SK-N-SH treated with all-trans-retinoic acid at 6 μM for 48 hours (cell line): Measurements from ENCODE around the gene RAET1E.

Source experiments
- ARNTL ChIP-seq: fragments of 450-650 bp; formaldehyde crosslinking; IDR thresholded peaks from 2 replicates; pipeline ENCODE4 v1.5.0; 2020; ENCODE audit warnings: low read depth, mild to moderate bottlenecking, moderate library complexity, borderline replicate concordance
- CSDC2 ChIP-seq: fragments of 250-450 bp; sonication (Bioruptor Pico); IDR thresholded peaks from 2 replicates; pipeline ENCODE4 v1.5.0; 2020; ENCODE audit warnings: mild to moderate bottlenecking, moderate library complexity
- ESRRG ChIP-seq: fragments of 250-450 bp; sonication (Bioruptor Pico); IDR thresholded peaks from 2 replicates; pipeline ENCODE4 v1.6.1; 2021; ENCODE audit warnings: mild to moderate bottlenecking
- GLIS3 ChIP-seq: fragments of 250-450 bp; sonication (Bioruptor Pico); IDR thresholded peaks from 2 replicates; pipeline ENCODE4 v1.5.0; 2020; ENCODE audit warnings: mild to moderate bottlenecking, moderate library complexity
- PATZ1 ChIP-seq: fragments of 250-450 bp; sonication (Bioruptor Pico); IDR thresholded peaks from 2 replicates; pipeline ENCODE4 v1.8.0; 2020; ENCODE audit warnings: mild to moderate bottlenecking, moderate library complexity, borderline replicate concordance
- POU6F1 ChIP-seq: fragments of 250-450 bp; sonication (Bioruptor Pico); IDR thresholded peaks from 2 replicates; pipeline ENCODE4 v1.8.0; 2021; ENCODE audit warnings: low read depth, mild to moderate bottlenecking, moderate library complexity, borderline replicate concordance
- RARB ChIP-seq: fragments of 250-450 bp; sonication (Bioruptor Pico); IDR thresholded peaks from 2 replicates; pipeline ENCODE4 v1.8.0; 2021; ENCODE audit warnings: mild to moderate bottlenecking, moderate library complexity
- SNAI2 ChIP-seq: fragments of 250-450 bp; sonication (Bioruptor Pico); IDR thresholded peaks from 2 replicates; pipeline ENCODE4 v1.5.0; 2020; ENCODE audit warnings: mild to moderate bottlenecking, moderate library complexity
- ZC3H10 ChIP-seq: fragments of 250-450 bp; sonication (Bioruptor Pico); IDR thresholded peaks from 2 replicates; pipeline ENCODE4 v1.5.1; 2021; ENCODE audit warnings: mild to moderate bottlenecking, moderate library complexity
- ZFP3 ChIP-seq: fragments of 250-450 bp; sonication (Bioruptor Pico); IDR thresholded peaks from 2 replicates; pipeline ENCODE4 v1.5.0; 2020; ENCODE audit warnings: mild to moderate bottlenecking, moderate library complexity
- ZFP30 ChIP-seq: fragments of 450-650 bp; formaldehyde crosslinking; IDR thresholded peaks from 2 replicates; pipeline ENCODE4 v1.5.0; 2022; ENCODE audit warnings: mild to moderate bottlenecking, moderate library complexity
- ZNF70 ChIP-seq: fragments of 450-650 bp; formaldehyde crosslinking; IDR thresholded peaks from 2 replicates; pipeline ENCODE4 v1.5.0; 2020; ENCODE audit warnings: mild to moderate bottlenecking, moderate library complexity
- TF ChIP-seq, protein P1 (sequence below): fragments of 250-450 bp; sonication (Bioruptor Pico); IDR thresholded peaks from 2 replicates; pipeline ENCODE4 v1.5.1; 2020; ENCODE audit warnings: low read depth, mild to moderate bottlenecking, moderate library complexity
- TF ChIP-seq, protein P2 (sequence below): fragments of 250-450 bp; sonication (Bioruptor Pico); IDR thresholded peaks from 2 replicates; pipeline ENCODE4 v1.5.1; 2021; ENCODE audit warnings: mild to moderate bottlenecking, moderate library complexity

DNA sequence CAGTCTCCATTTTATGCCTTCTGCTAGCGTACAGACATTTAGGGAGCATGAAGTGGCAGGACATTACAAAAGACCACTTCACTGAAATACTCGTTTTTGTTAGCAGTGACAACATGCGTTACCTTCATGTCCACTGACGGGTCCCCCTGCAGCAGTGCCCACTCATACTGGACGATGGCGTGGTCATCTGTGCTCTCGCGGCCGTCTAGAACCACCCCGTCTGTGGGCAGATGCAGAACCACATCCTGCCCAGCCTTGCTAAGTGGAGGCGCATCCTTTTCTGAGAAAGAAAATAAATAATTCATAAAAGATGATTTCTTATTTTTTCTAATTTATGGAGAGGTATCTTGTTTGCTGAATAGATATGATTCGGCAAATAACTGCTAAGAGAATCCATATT, 45.0 kb downstream of the RAET1E start:
- TF ChIP-seq ZFP30, result no peak
- TF ChIP-seq RARB (CRISPR knock-in tag), result no peak
- no peak for TF ChIP-seq GLIS3 (CRISPR knock-in tag)
- TF ChIP-seq PATZ1 (CRISPR knock-in tag), result no peak
- TF ChIP-seq, protein P1, sequence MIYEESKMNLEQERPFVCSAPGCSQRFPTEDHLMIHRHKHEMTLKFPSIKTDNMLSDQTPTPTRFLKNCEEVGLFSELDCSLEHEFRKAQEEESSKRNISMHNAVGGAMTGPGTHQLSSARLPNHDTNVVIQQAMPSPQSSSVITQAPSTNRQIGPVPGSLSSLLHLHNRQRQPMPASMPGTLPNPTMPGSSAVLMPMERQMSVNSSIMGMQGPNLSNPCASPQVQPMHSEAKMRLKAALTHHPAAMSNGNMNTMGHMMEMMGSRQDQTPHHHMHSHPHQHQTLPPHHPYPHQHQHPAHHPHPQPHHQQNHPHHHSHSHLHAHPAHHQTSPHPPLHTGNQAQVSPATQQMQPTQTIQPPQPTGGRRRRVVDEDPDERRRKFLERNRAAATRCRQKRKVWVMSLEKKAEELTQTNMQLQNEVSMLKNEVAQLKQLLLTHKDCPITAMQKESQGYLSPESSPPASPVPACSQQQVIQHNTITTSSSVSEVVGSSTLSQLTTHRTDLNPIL (CRISPR knock-in tag), result no peak
- no peak for TF ChIP-seq ZC3H10
- TF ChIP-seq ZNF70, result no peak
- no peak for TF ChIP-seq ZFP3 (CRISPR knock-in tag)
- no peak for TF ChIP-seq POU6F1 (CRISPR knock-in tag)
- TF ChIP-seq SNAI2 (CRISPR knock-in tag), result no peak
- no peak for TF ChIP-seq ESRRG
- TF ChIP-seq, protein P2, sequence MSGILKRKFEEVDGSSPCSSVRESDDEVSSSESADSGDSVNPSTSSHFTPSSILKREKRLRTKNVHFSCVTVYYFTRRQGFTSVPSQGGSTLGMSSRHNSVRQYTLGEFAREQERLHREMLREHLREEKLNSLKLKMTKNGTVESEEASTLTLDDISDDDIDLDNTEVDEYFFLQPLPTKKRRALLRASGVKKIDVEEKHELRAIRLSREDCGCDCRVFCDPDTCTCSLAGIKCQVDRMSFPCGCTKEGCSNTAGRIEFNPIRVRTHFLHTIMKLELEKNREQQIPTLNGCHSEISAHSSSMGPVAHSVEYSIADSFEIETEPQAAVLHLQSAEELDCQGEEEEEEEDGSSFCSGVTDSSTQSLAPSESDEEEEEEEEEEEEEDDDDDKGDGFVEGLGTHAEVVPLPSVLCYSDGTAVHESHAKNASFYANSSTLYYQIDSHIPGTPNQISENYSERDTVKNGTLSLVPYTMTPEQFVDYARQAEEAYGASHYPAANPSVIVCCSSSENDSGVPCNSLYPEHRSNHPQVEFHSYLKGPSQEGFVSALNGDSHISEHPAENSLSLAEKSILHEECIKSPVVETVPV (CRISPR knock-in tag), result no peak
- TF ChIP-seq ARNTL, result no peak
- no peak for TF ChIP-seq CSDC2 (CRISPR knock-in tag)
